ENCODE measurements around the gene APBA3.

The APBA3 gene

DNA sequence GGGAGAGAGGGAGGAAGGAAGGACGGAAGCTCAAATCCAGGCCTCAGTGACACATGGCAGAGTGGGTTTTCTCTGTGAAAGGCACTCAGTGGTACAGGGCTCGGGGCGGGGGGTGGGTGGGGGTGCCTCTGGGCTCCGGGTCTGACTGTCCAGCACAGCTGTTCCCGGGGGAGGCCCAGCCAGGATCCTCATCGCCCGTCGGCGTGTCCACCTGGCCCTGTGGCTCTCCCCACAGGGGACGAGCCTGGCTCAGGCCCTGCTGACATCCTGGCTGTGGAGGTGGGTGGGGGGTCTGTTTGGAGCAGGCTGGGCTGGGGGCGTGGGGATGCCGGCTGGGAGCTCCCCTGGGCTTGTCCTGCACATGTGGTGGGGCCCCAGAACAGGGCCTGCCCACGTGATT is 42.9 kb upstream of the APBA3 start:
- WGBS: 83% methylated on average over 13 of the region's 13 CpGs
- Histone ChIP-seq H3K4me2 (ENCODE audit: low read length, poor library complexity, severe bottlenecking) (no peak overlapping the region), H3K4me3 (ENCODE audit: insufficient read depth in 1 of 2, low read depth in 1 of 2, low read length in 2 of 2) (no peak overlapping the region), H3K4ac (ENCODE audit: low read depth in 1 of 2, low read length in 2 of 2) (no peak overlapping the region), H3K9me3 (ENCODE audit: control insufficient read depth, low read length) (no peaks in the 10 kb centered on the region), H3K14ac (ENCODE audit: low read length in 2 of 2) (no peak overlapping the region), H3K27me3 (ENCODE audit: control insufficient read depth in 1 of 2, insufficient read depth in 1 of 2, low read length in 2 of 2) (peaks cover 35 to 49% of the 10 kb centered on the region in 2 experiments), H2BK15ac (ENCODE audit: low read depth, poor library complexity, severe bottlenecking) (no peak overlapping the region), H3K27ac (ENCODE audit: low read length, poor library complexity, severe bottlenecking) (no peak overlapping the region), H4K8ac (ENCODE audit: low read length) (no peak overlapping the region), H3K4me1 (ENCODE audit: control insufficient read depth, insufficient read depth, low read depth, low read length) (peaks cover 12% of the 10 kb centered on the region), H4K91ac (ENCODE audit: low read length) (no peak overlapping the region), H3K79me1 (replicated peaks; ENCODE audit: low read length, poor library complexity, severe bottlenecking) (no peaks in the 10 kb centered on the region), H2BK5ac (ENCODE audit: low read depth, low read length, poor library complexity, severe bottlenecking) (no peak overlapping the region), H2AK5ac (ENCODE audit: low read length, severe bottlenecking) (no peak overlapping the region), H2BK120ac (ENCODE audit: low read depth, low read length) (no peak overlapping the region), H2AFZ (ENCODE audit: low read depth, low read length) (no peak overlapping the region), H3K9ac (ENCODE audit: low read length) (no peak overlapping the region), H3K23ac (ENCODE audit: low read length in 2 of 2) (no peak overlapping the region), H3K36me3 (ENCODE audit: control insufficient read depth in 1 of 2, insufficient read depth in 2 of 2, low read depth in 1 of 2, low read length in 2 of 2) (peaks cover 0 to 4% of the 10 kb centered on the region in 2 experiments), H2BK12ac (ENCODE audit: low read length in 2 of 2) (no peak overlapping the region), H3K18ac (ENCODE audit: low read depth in 1 of 2, low read length in 2 of 2) (no peak overlapping the region)
- DNase-seq: no peak

DNA sequence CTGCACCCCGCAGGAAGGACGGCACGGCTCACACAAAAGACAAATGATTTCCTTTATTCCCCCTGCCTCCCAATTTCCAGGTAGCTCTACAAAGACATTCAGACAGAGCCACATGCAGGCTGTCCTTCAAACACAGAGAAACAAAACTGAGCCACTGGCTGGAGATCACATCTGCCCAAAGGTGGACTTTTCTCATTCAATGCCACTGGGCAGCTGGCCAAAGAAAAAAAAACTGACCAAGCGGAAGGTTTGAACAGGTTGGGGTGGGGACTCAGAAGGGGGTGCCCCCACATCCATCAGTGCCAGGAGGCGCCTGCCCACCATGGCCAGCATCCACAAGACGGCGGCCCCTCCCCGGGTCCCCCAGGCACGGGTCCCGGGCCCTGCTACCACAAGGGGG is 42.5 kb upstream of the APBA3 start:
- no peak overlapping the region for H4K91ac ChIP-seq (ENCODE audit: low read length)
- no peak overlapping the region for H3K4me3 ChIP-seq (ENCODE audit: insufficient read depth in 1 of 2, low read depth in 1 of 2, low read length in 2 of 2)
- no peak overlapping the region for H3K27ac ChIP-seq (ENCODE audit: low read length, poor library complexity, severe bottlenecking)
- H3K9ac ChIP-seq (ENCODE audit: low read length): no peak overlapping the region
- H3K14ac ChIP-seq (ENCODE audit: low read length in 2 of 2): no peak overlapping the region
- no peak overlapping the region for H2BK120ac ChIP-seq (ENCODE audit: low read depth, low read length)
- H2BK5ac ChIP-seq (ENCODE audit: low read depth, low read length, poor library complexity, severe bottlenecking): no peak overlapping the region
- H3K4ac ChIP-seq (ENCODE audit: low read depth in 1 of 2, low read length in 2 of 2): no peak overlapping the region
- no peaks in the 10 kb centered on the region for H3K9me3 ChIP-seq (ENCODE audit: control insufficient read depth, low read length)
- H2BK15ac ChIP-seq (ENCODE audit: low read depth, poor library complexity, severe bottlenecking): no peak overlapping the region
- H3K36me3 ChIP-seq (ENCODE audit: control insufficient read depth in 1 of 2, insufficient read depth in 2 of 2, low read depth in 1 of 2, low read length in 2 of 2): peaks cover 0 to 4% of the 10 kb centered on the region in 2 experiments
- no peak for DNase-seq
- H4K8ac ChIP-seq (ENCODE audit: low read length): no peak overlapping the region
- no peaks in the 10 kb centered on the region for H3K79me1 ChIP-seq (replicated peaks; ENCODE audit: low read length, poor library complexity, severe bottlenecking)
- no peak overlapping the region for H2AFZ ChIP-seq (ENCODE audit: low read depth, low read length)
- peaks cover 39 to 49% of the 10 kb centered on the region in 2 experiments for H3K27me3 ChIP-seq (ENCODE audit: control insufficient read depth in 1 of 2, insufficient read depth in 1 of 2, low read length in 2 of 2)
- H3K23ac ChIP-seq (ENCODE audit: low read length in 2 of 2): no peak overlapping the region
- 94% methylated on average over 10 of the region's 10 CpGs for WGBS
- H2AK5ac ChIP-seq (ENCODE audit: low read length, severe bottlenecking): no peak overlapping the region
- no peak overlapping the region for H3K18ac ChIP-seq (ENCODE audit: low read depth in 1 of 2, low read length in 2 of 2)
- no peak overlapping the region for H3K4me2 ChIP-seq (ENCODE audit: low read length, poor library complexity, severe bottlenecking)
- H3K4me1 ChIP-seq (ENCODE audit: control insufficient read depth, insufficient read depth, low read depth, low read length): peaks cover 12% of the 10 kb centered on the region
- H2BK12ac ChIP-seq (ENCODE audit: low read length in 2 of 2): no peak overlapping the region

DNA sequence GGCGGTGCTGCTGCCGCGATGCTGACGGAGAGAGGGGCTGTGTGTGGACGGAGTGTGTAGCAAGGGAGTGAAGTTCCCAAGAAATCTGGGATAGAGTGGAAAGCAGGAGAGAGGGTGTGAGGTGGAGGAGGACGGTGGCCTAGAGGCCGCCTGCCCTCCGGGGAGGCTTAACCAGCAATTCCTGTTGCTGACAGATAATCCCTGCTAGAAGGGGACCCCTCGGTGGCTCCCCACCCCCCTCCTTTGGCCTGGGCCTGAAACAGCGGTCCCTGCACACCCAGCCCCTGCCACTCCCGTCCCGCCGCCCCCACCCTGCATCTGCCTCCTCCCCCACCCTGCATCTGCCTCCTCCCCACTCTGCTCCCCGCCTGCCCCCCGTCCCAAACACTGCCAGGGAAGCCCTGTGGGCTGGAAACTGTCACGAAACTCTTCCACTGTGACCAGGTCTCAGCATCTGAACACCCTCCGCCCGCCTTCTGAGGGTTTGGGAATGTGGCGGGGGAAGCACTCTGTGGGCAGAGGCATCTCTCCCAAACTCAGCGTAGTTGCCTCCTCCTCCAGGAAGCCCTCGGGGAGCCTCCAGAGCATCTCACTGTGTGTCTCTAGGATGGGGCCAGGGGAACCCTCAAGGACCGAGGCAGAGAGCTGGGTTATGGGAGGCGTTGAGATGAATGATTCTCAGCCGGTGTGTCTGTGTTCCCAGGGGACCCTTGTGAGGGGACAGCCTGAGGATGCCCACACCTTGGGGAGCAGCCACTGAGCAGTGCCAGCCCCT is 41.8 kb upstream of the APBA3 start:
- Histone ChIP-seq H3K23ac (ENCODE audit: low read length in 2 of 2) (no peak overlapping the region), H4K8ac (ENCODE audit: low read length) (no peak overlapping the region), H3K9ac (ENCODE audit: low read length) (no peak overlapping the region), H3K4me3 (ENCODE audit: insufficient read depth in 1 of 2, low read depth in 1 of 2, low read length in 2 of 2) (no peak overlapping the region), H3K27ac (ENCODE audit: low read length, poor library complexity, severe bottlenecking) (no peak overlapping the region), H2BK15ac (ENCODE audit: low read depth, poor library complexity, severe bottlenecking) (no peak overlapping the region), H3K4me1 (ENCODE audit: control insufficient read depth, insufficient read depth, low read depth, low read length) (peaks cover 12% of the 10 kb centered on the region), H3K4me2 (ENCODE audit: low read length, poor library complexity, severe bottlenecking) (no peak overlapping the region), H2BK12ac (ENCODE audit: low read length in 2 of 2) (no peak overlapping the region), H3K79me1 (replicated peaks; ENCODE audit: low read length, poor library complexity, severe bottlenecking) (no peaks in the 10 kb centered on the region), H3K4ac (ENCODE audit: low read depth in 1 of 2, low read length in 2 of 2) (no peak overlapping the region), H2AK5ac (ENCODE audit: low read length, severe bottlenecking) (no peak overlapping the region), H3K14ac (ENCODE audit: low read length in 2 of 2) (no peak overlapping the region), H2AFZ (ENCODE audit: low read depth, low read length) (no peak overlapping the region), H3K9me3 (ENCODE audit: control insufficient read depth, low read length) (no peaks in the 10 kb centered on the region), H2BK120ac (ENCODE audit: low read depth, low read length) (no peak overlapping the region), H3K36me3 (ENCODE audit: control insufficient read depth in 1 of 2, insufficient read depth in 2 of 2, low read depth in 1 of 2, low read length in 2 of 2) (peaks cover 0 to 4% of the 10 kb centered on the region in 2 experiments), H3K27me3 (ENCODE audit: control insufficient read depth in 1 of 2, insufficient read depth in 1 of 2, low read length in 2 of 2) (peaks cover 40 to 49% of the 10 kb centered on the region in 2 experiments), H2BK5ac (ENCODE audit: low read depth, low read length, poor library complexity, severe bottlenecking) (no peak overlapping the region), H3K18ac (ENCODE audit: low read depth in 1 of 2, low read length in 2 of 2) (no peak overlapping the region), H4K91ac (ENCODE audit: low read length) (no peak overlapping the region)
- 82% methylated on average over 18 of the region's 24 CpGs for WGBS
- no peak for DNase-seq

DNA sequence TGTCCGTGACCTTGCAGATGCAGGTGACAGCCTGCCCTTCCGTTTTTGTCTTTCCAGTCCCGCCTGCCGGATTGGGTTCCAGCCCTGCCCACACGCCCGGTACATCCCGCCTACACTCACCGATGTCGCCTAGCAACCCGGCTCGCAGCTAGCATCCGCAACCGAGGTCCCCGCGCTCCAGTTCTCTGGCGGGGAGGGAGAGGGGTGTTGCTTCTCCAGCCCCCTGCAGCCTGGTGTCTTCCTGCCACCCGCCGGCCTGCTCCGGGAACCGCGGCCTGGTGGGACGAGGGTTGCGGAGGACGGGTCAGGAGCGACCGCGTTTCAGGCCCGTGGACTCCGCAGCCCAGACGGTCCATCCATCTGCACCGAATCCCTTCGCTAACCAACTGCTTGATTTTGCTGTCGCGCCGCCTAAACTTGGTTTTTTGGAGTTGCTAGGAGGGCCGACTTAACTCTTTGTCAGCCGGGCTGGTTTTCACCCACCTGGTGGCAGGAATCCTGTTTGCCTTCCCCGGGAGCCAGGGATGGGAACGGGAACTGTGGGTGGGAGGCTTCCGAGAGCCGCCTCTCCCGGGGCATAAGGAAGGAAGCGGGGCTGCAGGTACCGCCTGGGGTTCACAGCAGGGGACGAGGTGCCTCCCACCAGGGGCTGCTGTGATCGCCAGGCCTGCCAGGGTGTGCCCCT is 40.1 kb upstream of the APBA3 start:
- Histone ChIP-seq H3K36me3 (ENCODE audit: control insufficient read depth in 1 of 2, insufficient read depth in 2 of 2, low read depth in 1 of 2, low read length in 2 of 2) (no peaks in the 10 kb centered on the region), H3K27me3 (ENCODE audit: control insufficient read depth in 1 of 2, insufficient read depth in 1 of 2, low read length in 2 of 2) (peaks cover 40 to 49% of the 10 kb centered on the region in 2 experiments), H2BK15ac (ENCODE audit: low read depth, poor library complexity, severe bottlenecking) (no peak overlapping the region), H2AK5ac (ENCODE audit: low read length, severe bottlenecking) (no peak overlapping the region), H3K4ac (ENCODE audit: low read depth in 1 of 2, low read length in 2 of 2) (no peak overlapping the region), H3K4me3 (ENCODE audit: insufficient read depth in 1 of 2, low read depth in 1 of 2, low read length in 2 of 2) (peak overlapping the region in 1 of 2 experiments; percentile 49), H3K23ac (ENCODE audit: low read length in 2 of 2) (peak overlapping the region in 1 of 2 experiments; percentile 96), H2BK12ac (ENCODE audit: low read length in 2 of 2) (no peak overlapping the region), H3K79me1 (replicated peaks; ENCODE audit: low read length, poor library complexity, severe bottlenecking) (no peaks in the 10 kb centered on the region), H3K9ac (ENCODE audit: low read length) (no peak overlapping the region), H3K14ac (ENCODE audit: low read length in 2 of 2) (no peak overlapping the region), H4K8ac (ENCODE audit: low read length) (no peak overlapping the region), H4K91ac (ENCODE audit: low read length) (no peak overlapping the region), H3K9me3 (ENCODE audit: control insufficient read depth, low read length) (peaks cover 5% of the 10 kb centered on the region), H2BK120ac (ENCODE audit: low read depth, low read length) (no peak overlapping the region), H3K4me1 (ENCODE audit: control insufficient read depth, insufficient read depth, low read depth, low read length) (peaks cover 8% of the 10 kb centered on the region), H2AFZ (ENCODE audit: low read depth, low read length) (no peak overlapping the region), H2BK5ac (ENCODE audit: low read depth, low read length, poor library complexity, severe bottlenecking) (no peak overlapping the region), H3K4me2 (ENCODE audit: low read length, poor library complexity, severe bottlenecking) (no peak overlapping the region), H3K27ac (ENCODE audit: low read length, poor library complexity, severe bottlenecking) (no peak overlapping the region), H3K18ac (ENCODE audit: low read depth in 1 of 2, low read length in 2 of 2) (no peak overlapping the region)
- WGBS: 7% methylated on average over 43 of the region's 46 CpGs
- DNase-seq: no peak
